ENCODE data around the gene ST8SIA1.

Gene ST8SIA1

GRCh38 chr12:22350886-22351285 lies 16.4 kb upstream of the ST8SIA1 start:
- H3K4me3 ChIP-seq (ENCODE audit: low read length) = no peak overlapping the region
- no peaks in the 10 kb centered on the region for H3K9me2 ChIP-seq (replicated peaks; ENCODE audit: control insufficient read depth, low read length)
- H3K4me1 ChIP-seq (ENCODE audit: control insufficient read depth, low read length) = no peaks in the 10 kb centered on the region
- TF ChIP-seq CTCF (IDR thresholded peaks at IDR 0.05; ENCODE audit: low read depth, low read length, poor library complexity, severe bottlenecking) (no peak), EZH2phosphoT487 (IDR thresholded peaks at IDR 0.05; ENCODE audit: borderline replicate concordance, low read length) (no peak)
- H3K27me3 ChIP-seq (ENCODE audit: control insufficient read depth, low read length) = no peaks in the 10 kb centered on the region
- no peaks in the 10 kb centered on the region for H4K20me1 ChIP-seq (ENCODE audit: control insufficient read depth, insufficient read depth, low read depth, low read length)
- no peak overlapping the region for H3K27ac ChIP-seq (ENCODE audit: low read depth, low read length)
- H3K79me2 ChIP-seq (ENCODE audit: control insufficient read depth, low read length) = no peaks in the 10 kb centered on the region
- H3K9me3 ChIP-seq (ENCODE audit: control insufficient read depth, insufficient read depth, low read length) = no peaks in the 10 kb centered on the region
- no peak overlapping the region for H3K4me2 ChIP-seq (ENCODE audit: low read length)
- no peaks in the 10 kb centered on the region for H3F3A ChIP-seq (ENCODE audit: control insufficient read depth, insufficient read depth)
- H3K36me3 ChIP-seq (ENCODE audit: control insufficient read depth, low read length) = no peaks in the 10 kb centered on the region

- Histone ChIP-seq H3K27me3 (ENCODE audit: control insufficient read depth, low read length) (no peaks in the 10 kb centered on the region), H3F3A (ENCODE audit: control insufficient read depth, insufficient read depth) (no peaks in the 10 kb centered on the region), H3K4me2 (ENCODE audit: low read length) (no peak overlapping the region), H3K4me1 (ENCODE audit: control insufficient read depth, low read length) (no peaks in the 10 kb centered on the region), H3K4me3 (ENCODE audit: low read length) (no peak overlapping the region), H3K79me2 (ENCODE audit: control insufficient read depth, low read length) (no peaks in the 10 kb centered on the region), H3K9me3 (ENCODE audit: control insufficient read depth, insufficient read depth, low read length) (no peaks in the 10 kb centered on the region), H3K9me2 (replicated peaks; ENCODE audit: control insufficient read depth, low read length) (no peaks in the 10 kb centered on the region), H4K20me1 (ENCODE audit: control insufficient read depth, insufficient read depth, low read depth, low read length) (no peaks in the 10 kb centered on the region), H3K27ac (ENCODE audit: low read depth, low read length) (no peak overlapping the region), H3K36me3 (ENCODE audit: control insufficient read depth, low read length) (no peaks in the 10 kb centered on the region)
- TF ChIP-seq CTCF (IDR thresholded peaks at IDR 0.05; ENCODE audit: low read depth, low read length, poor library complexity, severe bottlenecking) (no peak), EZH2phosphoT487 (IDR thresholded peaks at IDR 0.05; ENCODE audit: borderline replicate concordance, low read length) (no peak)
Measured at GRCh38 chr12:22348208-22348607, 13.7 kb upstream of the ST8SIA1 start.

- TF ChIP-seq CTCF (IDR thresholded peaks at IDR 0.05; ENCODE audit: low read depth, low read length, poor library complexity, severe bottlenecking) (no peak), EZH2phosphoT487 (IDR thresholded peaks at IDR 0.05; ENCODE audit: borderline replicate concordance, low read length) (no peak)
- Histone ChIP-seq H3K4me2 (ENCODE audit: low read length) (no peak overlapping the region), H3K27me3 (ENCODE audit: control insufficient read depth, low read length) (peaks cover 15% of the 10 kb centered on the region), H3K79me2 (ENCODE audit: control insufficient read depth, low read length) (no peaks in the 10 kb centered on the region), H4K20me1 (ENCODE audit: control insufficient read depth, insufficient read depth, low read depth, low read length) (no peaks in the 10 kb centered on the region), H3K9me2 (replicated peaks; ENCODE audit: control insufficient read depth, low read length) (no peaks in the 10 kb centered on the region), H3K36me3 (ENCODE audit: control insufficient read depth, low read length) (no peaks in the 10 kb centered on the region), H3K27ac (ENCODE audit: low read depth, low read length) (no peak overlapping the region), H3K4me1 (ENCODE audit: control insufficient read depth, low read length) (no peaks in the 10 kb centered on the region), H3F3A (ENCODE audit: control insufficient read depth, insufficient read depth) (no peaks in the 10 kb centered on the region), H3K4me3 (ENCODE audit: low read length) (no peak overlapping the region), H3K9me3 (ENCODE audit: control insufficient read depth, insufficient read depth, low read length) (no peaks in the 10 kb centered on the region)
Measured at GRCh38 chr12:22340143-22340542, 5.6 kb upstream of the ST8SIA1 start.

GRCh38 chr12:22339691-22340090 lies 5.2 kb upstream of the ST8SIA1 start:
- no peaks in the 10 kb centered on the region for H4K20me1 ChIP-seq (ENCODE audit: control insufficient read depth, insufficient read depth, low read depth, low read length)
- no peaks in the 10 kb centered on the region for H3K4me1 ChIP-seq (ENCODE audit: control insufficient read depth, low read length)
- peaks cover 19% of the 10 kb centered on the region for H3K27me3 ChIP-seq (ENCODE audit: control insufficient read depth, low read length)
- H3K4me3 ChIP-seq (ENCODE audit: low read length) = no peak overlapping the region
- H3K9me2 ChIP-seq (replicated peaks; ENCODE audit: control insufficient read depth, low read length) = no peaks in the 10 kb centered on the region
- H3F3A ChIP-seq (ENCODE audit: control insufficient read depth, insufficient read depth) = no peaks in the 10 kb centered on the region
- H3K79me2 ChIP-seq (ENCODE audit: control insufficient read depth, low read length) = no peaks in the 10 kb centered on the region
- no peak for TF ChIP-seq EZH2phosphoT487 (IDR thresholded peaks at IDR 0.05; ENCODE audit: borderline replicate concordance, low read length)
- TF ChIP-seq CTCF (IDR thresholded peaks at IDR 0.05; ENCODE audit: low read depth, low read length, poor library complexity, severe bottlenecking) = no peak
- no peaks in the 10 kb centered on the region for H3K36me3 ChIP-seq (ENCODE audit: control insufficient read depth, low read length)
- no peak overlapping the region for H3K4me2 ChIP-seq (ENCODE audit: low read length)
- no peaks in the 10 kb centered on the region for H3K9me3 ChIP-seq (ENCODE audit: control insufficient read depth, insufficient read depth, low read length)
- no peak overlapping the region for H3K27ac ChIP-seq (ENCODE audit: low read depth, low read length)
